HG02981 (cell line): ENCODE results near the gene CNOT1.
"Not testable (repeated sequence)": the region's sequence is repeated elsewhere in the genome, so short reads cannot be mapped to it uniquely, and the experiment has no call there.

ENCODE experiments used
- ATAC-seq: cut with Tn5 transposase; IDR thresholded peaks from one replicate; pipeline ENCODE4 v1.9.1; 2021; ENCODE audit warnings: mild to moderate bottlenecking, moderate library complexity; ENCODE audit not compliant: unreplicated experiment

The CNOT1 gene

DNA sequence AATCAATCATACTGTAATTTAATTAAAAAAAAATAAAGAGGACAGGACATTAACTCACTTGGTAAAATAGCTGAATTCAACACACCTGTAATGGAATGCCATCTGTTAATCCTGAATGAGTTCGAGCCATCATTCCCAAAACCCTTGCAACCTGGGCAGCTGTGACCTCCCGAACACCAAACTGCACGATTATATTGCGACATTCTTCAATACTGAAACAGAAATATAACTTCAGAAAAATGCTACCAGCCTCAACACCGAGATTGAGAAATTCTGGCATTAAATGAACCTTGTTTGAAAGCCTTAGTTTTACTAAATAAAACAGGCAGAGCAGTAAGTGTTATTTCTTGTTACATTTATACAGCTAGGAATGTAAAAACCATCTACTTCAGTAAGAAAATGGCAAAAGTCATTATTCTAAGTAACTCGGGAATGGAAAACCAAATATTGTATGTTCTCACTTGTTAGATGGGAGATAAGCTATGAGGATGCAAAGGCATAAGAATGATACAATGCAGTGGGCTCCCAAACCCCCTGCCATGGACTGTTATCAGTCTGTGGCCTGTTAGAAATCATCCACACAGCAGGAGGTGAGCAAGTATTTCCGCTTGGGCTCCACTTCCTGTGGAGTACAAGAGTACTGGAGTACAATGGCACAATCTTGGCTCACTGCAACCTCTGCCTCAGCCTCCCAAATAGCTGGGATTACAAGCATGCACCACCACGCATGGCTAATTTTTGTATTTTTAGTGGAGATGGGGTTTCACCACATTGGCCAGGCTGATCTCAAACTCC, 46.5 kb downstream of the CNOT1 start:
- no peak for ATAC-seq

DNA sequence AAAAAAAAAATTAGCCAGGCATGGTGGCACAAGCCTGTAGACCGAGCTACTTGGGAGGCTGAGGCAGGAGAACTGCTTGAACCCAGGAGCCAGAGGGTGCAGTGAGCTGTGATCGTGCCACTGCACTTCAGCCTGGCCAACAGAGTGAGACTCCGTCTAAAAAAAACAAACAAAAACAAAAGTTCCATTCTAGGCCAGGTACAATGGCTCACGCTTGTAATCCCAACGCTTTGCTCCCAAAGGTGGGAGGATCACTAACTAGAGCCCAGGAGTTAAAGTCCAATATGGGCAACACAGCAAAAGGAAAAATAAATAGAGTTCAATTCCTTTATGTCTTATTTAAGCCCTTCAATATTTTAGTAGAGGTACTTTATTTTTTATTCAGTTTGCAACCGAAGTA, 47.5 kb downstream of the CNOT1 start:
- no peak for ATAC-seq

DNA sequence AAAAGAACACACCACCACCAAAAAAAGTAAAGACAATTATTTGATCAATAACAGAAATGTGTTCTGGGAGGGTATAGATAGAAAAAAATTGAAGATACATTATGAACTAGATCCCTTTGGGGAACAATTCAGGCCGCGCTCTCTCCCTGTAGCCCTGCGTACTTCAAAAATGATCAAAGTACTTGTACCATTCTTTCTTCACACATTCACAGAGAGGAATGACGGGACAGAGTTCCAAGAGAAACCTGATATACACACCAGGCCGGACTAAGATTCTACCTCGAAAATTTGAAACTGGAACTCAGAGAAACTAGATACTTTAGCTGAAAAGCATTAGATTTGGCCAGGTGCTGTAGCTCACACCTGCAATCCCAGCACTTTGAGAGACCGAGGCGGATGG, 50.0 kb downstream of the CNOT1 start:
- ATAC-seq, result no peak

DNA sequence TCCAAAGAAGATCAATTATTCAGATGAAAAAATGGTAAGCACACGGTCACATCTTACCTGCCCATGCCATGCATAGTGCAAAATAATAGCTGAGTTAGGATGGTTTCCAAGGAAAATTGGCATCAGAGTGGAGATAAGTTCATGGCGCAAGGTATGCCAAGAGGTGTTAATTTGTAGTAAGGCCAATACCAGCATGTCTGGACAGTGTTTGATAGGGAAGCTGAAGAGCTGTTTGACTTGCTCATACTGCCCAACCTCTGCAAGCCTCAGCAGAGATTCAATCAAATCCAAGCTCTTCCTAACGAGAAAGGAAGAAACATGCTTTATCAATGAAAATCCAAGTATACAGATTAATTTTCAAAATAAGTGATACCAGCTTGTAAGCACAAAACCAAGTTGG, 51.0 kb downstream of the CNOT1 start:
- ATAC-seq, result no peak

DNA sequence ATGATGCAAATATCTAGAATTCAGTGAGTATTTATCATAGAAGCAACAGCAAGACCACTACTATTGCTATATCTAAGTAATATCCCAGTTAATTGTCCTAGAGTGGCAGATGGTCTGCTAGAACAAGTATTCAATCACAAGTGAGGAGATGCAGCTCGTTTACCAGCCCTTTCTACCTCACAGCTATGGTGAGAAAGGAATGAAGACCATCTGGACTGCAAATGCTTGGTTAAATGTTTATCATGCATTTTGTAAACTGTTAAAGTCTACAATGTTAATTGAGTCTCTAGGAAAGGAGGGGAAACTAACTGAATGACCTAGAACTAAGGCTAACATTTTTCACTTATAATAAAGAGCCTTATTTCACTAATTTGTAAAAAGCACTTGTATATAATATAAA, 52.5 kb downstream of the CNOT1 start:
- ATAC-seq, result no peak

DNA sequence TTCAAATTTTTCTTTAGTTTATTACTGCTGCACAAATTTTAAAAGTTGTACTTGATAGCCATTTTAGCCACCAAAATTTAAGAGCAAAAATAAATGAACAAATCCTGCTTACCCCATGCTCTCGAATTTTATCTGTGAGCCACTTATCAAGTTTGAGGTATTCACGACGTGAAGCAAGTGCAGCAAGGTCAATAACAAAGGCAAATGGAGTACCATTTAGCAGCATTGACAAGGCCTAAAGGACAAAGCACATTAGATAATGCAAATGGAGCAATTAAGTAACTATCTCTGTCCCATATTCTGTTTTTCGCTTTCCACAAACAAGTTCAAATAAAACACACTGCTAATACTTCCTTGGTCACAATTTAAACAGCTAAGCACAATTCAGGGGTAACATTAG, 54.7 kb downstream of the CNOT1 start:
- no peak for ATAC-seq

DNA sequence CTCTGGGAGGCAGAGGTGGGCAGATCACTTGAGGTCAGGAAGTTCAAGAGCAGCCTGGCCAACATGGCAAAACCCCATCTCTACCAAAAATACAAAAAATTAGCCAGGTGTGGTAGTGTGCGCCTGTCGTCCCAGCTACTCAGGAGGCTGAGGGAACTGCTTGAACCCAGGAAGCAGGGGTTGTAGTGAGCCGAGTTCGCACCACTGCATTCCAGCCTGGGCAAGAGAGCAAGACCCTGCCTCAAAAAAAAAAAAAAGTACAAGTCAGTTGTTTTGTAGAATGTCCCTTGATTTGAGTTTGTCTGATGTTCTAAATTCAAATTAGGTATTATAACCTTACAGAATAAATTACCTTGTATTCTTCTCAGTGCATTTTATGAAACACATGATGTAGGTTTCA, 63.9 kb downstream of the CNOT1 start:
- ATAC-seq, result not testable (repeated sequence)

DNA sequence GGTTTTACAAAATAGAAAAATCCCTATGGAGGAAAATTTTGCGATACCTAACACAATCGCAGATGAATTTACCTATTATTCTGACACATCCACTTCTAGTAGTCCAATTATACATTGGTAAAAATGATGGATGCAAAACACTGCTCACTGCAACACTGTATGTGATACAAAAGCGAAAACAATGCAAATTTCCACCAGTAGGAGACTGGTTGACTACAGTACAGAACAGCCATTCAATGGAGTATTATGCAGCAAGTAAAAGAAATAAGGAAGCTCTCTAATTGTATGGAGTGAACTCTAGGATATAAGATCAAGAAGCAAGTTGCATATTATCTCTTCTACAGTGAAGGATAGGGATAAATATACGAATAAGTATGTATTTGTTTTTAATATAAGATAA, 65.9 kb downstream of the CNOT1 start:
- ATAC-seq, result no peak

DNA sequence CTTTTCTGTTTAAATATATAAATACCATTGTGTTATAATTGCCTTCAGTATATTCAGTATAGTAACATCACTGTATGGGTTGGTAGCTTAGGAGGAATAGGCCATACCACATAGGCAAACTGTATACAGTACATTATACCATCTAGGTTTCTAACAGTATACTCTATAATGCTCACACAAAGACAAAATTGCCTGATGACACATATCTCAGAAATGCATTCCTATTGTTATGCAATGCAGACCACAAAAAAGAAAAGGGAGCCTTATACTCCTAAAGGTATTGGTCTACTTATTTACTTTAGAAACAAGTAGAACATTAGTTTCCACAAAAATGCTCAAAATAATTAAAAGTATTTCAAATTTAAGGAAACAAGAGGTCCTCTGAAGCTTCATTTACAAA, 66.4 kb downstream of the CNOT1 start:
- ATAC-seq, result no peak

DNA sequence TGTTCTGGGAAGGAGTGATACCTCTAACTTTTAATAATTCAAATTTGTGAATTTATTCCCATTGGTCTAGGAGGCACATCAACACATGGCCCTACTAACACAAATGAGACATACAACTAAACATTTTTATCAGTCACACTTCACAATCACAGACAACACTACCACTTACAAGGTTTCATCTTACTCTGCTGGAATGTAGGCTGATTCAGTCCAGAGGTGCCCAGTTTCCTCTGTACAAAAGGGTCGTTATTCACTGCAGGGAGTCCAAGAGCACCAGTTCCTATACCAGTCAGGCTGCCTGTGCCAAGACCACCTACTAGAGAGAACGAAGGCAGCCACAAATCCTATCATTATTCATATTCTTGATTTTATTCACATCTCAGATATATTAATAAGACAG, 72.9 kb downstream of the CNOT1 start:
- no peak for ATAC-seq

DNA sequence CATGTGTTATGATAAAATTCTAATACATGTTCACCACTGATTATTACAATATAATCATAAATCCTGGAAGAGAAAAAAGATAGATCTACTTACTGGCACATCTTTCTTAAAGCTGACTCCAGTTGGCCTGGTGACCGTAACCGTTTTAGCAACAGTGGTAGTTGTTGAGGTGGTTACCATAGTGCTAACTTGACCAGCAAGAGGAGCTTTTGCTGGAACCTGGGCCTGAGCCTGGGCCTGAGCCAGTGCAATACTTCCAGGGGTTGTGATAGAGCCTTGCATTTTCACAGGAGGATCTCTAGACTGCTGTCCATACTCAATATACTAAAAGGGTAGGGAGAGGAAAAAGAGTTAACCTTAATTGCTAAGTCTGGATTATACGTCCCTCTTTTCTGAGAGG, 78.1 kb downstream of the CNOT1 start:
- ATAC-seq, result no peak

DNA sequence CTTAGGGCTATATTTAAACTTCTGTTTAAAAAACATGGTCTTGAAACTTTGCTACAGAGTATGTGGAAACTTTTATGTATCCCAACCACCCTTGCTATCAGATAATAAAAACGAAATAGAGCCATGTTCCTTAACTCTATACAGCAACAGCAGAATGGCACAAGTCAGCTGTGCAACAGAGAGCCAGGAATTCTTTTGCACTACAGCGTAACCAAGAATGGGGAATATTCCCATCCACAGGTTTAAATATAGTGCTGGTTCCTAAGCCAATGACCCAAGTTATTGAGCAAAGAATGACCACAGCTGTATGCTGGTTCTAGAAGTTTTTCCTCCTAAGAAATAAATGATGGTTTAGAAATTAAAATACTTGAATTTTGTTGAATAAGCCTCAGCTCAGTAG, 81.2 kb downstream of the CNOT1 start:
- no peak for ATAC-seq

DNA sequence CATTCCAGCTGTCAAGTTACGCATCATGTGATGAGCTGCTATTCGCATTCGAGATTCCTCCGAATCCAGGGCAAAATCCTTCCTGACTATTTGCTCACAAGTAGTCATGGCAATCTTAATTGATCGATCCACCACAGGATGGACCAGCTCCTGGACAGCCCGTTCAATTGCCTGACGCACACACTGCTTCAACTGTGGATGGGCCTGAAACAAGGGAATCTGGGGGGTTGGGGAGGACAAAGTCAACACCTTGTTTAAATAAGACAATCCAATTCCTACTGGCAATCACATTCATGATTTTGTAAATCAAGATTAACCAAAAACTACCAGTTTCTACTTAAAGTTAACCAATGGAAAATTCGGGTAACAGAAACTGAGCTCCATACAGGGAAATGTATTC, 85.9 kb downstream of the CNOT1 start:
- ATAC-seq, result no peak

DNA sequence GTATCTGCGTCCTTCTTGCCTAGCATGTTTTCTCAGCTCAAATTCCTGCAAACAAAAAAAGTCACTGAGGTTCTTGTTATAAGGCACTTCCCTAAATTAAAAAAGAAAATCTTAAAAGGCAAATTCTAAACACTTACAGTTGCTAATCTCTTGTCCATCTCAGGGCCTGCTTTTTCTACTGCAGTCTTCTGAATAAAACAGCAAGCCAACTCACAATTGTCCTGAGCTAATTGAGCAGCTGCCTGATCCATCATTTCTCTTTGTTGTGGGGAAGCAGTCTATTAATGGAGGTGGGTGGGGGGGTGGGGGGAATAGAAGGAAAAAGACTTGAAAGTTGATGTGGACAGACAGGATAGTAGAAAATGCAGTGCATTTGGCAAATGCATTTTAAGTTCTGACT, 87.3 kb downstream of the CNOT1 start:
- ATAC-seq, result no peak

DNA sequence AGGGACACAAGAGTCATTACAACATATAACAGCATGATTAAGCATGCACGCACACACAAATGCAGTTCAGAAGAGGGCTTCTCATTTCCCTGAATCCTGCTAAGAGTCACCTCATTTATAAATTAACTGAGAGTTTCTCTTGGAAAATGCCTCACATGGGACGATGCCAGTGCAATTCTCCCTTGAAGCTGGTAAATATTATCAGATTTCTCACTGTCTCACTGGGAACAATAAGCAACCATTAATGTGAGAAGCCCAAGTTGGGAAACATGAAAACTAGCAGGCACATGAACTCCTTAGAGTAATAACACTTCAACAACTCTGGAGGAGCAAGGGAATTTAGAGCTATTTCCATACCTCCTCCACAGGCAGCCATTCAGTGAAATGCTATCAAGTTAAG, 87.9 kb downstream of the CNOT1 start:
- no peak for ATAC-seq

DNA sequence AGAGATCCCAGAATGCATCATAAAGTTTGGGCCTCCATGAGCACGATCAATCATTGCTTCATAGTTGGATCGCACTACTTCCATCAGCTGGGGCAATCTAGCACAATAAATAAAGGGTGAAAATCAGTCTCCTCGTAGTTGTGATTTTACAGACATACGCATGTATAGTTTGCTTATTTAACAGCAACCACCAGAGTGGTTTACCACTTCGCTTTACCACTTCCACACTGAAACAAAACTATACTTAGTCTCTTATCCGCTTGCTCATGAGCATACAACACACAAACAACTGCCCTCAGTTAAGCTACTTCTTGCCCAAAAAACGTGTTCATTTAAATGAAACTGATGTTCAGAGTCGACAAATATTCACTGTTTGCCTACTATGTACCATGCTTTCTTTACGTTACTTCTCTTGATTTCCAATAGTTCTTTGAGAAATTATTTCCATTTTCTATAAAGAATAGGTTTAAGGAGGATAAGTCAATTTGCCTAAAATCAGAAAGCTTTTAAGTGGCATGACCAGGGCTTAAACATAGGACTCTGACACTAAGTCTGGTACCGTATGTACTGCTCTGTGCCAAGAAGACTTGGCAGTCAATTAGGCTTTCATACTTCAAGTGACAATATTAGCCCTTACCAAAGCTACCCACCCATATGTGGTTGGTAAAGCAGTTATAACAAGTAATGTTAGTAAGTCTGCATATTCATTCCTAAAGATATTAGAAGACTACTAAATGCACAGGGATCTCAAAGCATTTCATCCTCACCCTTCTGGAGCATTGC, 92.3 kb downstream of the CNOT1 start:
- no peak for ATAC-seq

DNA sequence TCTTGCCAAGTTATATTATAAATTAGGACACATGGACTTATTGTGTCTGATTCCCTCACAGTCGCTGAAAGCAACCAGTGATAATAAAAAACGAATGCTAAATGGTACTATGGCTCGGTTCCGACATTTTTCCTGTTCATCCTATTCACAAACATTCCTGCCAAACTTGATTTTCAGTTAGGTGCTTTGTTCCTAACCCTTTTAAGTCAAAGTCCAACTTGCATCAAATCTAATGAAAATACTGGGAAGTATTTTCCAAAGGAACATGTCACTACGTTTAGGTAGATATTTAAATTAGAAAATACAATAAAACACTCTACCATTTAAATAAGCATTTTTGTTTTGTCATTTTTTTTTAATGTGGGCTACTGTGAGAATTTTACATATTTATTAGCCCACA, 93.3 kb downstream of the CNOT1 start:
- no peak for ATAC-seq

DNA sequence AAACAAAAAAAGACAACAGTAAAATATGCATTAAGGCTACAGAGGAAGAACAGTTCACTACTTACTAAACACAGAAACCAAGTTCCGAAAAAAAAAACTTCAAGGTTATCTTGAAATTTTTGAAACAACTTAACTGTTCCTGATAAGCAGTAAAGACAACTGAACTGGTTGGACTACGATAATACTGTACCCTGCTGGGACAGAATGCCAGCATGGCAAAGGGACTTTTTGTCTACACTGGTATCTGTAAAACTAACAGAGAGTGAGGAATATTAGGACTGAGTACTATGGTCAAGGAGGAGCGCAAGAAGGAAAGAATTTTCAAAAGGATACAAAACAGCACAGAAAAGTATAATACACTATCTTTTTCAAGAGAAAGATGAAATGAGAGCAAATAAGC, 94.5 kb downstream of the CNOT1 start:
- ATAC-seq, result no peak

DNA sequence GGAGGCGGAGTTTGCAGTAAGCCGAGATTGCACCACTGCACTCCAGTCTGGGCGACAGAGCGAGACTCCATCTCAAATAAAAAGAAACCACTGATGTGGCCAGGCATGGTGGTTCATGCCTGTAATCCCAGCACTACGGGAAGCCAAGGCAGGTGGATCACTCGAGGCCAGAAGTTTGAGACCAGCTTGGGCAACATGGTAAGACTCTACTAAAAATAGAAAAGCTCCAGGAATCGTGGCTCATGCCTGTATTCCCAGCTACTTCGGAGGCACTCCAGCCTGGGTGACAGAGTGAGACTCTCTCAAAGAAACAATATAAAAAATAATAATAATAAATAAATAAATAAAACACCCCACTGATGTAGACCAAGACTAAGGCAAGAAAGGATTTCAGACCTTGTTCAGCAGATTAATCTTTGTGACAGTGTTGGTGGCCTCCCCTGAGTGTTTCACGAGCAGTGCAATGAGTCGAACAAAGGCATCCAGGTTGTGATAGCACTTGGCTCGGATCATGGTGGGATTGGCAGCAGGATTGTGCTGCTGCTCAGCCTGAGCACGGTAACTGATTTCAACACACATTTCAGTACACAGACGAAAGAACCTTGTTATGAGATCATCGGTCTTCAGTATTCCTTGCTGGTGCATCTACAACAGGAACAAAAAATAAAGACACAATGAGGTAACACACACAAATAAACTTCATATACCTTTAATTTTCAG, 95.7 kb downstream of the CNOT1 start:
- no peak for ATAC-seq

DNA sequence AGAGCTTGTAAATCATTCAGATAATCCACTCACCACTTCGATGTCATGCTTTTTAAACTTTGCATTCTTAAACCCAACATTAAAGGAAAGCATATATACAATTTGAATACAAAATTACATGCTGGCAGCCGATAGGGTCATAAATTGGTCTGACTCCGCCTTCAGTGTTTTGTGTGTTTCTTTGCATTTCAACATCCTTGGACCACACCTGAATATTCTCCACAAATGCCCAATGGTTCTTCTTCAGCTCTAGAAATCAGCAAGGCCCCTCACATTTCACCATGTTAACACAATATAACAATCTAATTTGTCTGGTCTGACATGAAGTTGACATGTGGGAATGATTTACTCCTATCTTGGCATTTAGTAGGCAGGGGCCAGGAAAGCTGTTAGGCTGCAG, 97.2 kb downstream of the CNOT1 start:
- no peak for ATAC-seq

DNA sequence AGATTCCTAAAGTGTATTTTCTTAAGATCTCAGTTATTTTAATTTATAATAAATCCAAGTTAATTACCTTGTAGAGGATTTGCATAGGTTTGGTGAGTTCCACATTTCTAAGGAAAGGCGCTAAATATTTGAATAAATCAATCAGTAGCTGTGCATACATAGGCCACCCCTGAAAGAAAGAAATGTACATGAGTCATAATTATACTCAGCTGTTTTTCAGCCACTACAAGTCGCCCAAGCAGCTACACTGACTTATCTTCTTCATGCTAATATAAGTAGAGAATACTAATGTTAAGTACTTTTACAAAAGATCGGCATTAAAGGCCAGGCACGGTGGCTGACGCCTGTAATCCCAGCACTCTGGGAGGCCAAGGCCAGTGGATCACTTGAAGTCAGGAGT, 99.4 kb downstream of the CNOT1 start:
- no peak for ATAC-seq

DNA sequence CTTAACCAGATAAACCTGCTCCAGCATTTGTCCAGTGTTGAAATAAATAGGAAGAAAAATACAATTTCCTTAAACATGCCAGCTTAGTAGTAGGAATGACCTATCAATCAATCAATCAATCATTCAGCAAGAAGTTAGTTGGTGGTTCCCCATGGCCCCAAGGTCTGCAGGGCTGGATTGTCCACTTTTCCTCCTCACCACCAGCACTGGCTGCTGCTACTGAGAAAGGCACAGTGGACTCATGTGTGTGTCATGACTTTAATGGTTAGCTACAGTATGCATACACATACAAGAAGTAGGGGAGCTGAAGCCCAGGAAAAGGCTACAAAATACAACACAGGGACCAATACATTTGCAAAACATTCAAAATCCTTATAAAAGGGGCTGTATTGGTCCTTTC, 109.9 kb downstream of the CNOT1 start:
- no peak for ATAC-seq
